SU-DHL-6 (cell line): ENCODE data around the gene PTPRQ.

ENCODE experiments used
- CTCF ChIP-seq: fragments of 200-600 bp; sonication (generic); IDR thresholded peaks from one replicate; pipeline ENCODE4 v1.5.1; 2017; ENCODE audit warnings: antibody characterized with exemption, mild to moderate bottlenecking, low read length, moderate library complexity; ENCODE audit not compliant: insufficient read depth, poor library complexity, severe bottlenecking
- EZH2phosphoT487 ChIP-seq: fragments of 200-600 bp; sonication (generic), shearing (Covaris generic); conservative IDR thresholded peaks from 2 replicates; pipeline ENCODE4 v1.6.1; 2018; ENCODE audit warnings: mild to moderate bottlenecking, antibody characterized with exemption, low read length, moderate library complexity, mixed read lengths

GRCh38 chr12:80470403-80470802, 26.4 kb downstream of the PTPRQ start:
- TF ChIP-seq CTCF, result no peak
- no peak for TF ChIP-seq EZH2phosphoT487
